T-cell (primary cell): ENCODE measurements around the gene KBTBD13. TPM values are rescaled to one million over a fixed set of nuclear protein-coding genes. Genes with fewer than 3 reads are reported as not detected.

ENCODE experiments used
- ATAC-seq, 4 experiments: fragments of 200-7000 bp in 3 of 4; fragments of 150-1000 bp in 1 of 4; cut with Tn5 transposase; replicated peaks in 1 of 4; 1 replicate in 3 of 4; 2 replicates in 1 of 4; pipeline ENCODE4 v1.10.0; 2021; ENCODE audit warnings: moderate library complexity in 3 of 4, mild to moderate bottlenecking in 2 of 4, moderate number of reproducible peaks in 1 of 4
- CTCF ChIA-PET, 2 donors: fragments of 300-600 bp; sonication (Branson Sonifier 250); formaldehyde crosslinking; loops; one replicate each; lab custom pipeline; 2022; ENCODE audit warnings: antibody characterized with exemption in 2 of 2; lab: Charles Lee
- POLR2A ChIA-PET, 2 donors: fragments of 300-600 bp; sonication (Branson Sonifier 250); formaldehyde crosslinking; loops; one replicate each; lab custom pipeline; 2022; ENCODE audit warnings: antibody characterized with exemption in 2 of 2; lab: Charles Lee
- DNase-seq, 35 experiments: peaks; one replicate each; pipeline versions ENCODE4 v3.0.0 to v3.0.0-alpha.2; 2013 to 2023
- H3K27ac ChIP-seq: one replicate; pipeline ENCODE4 v1.5.1; 2013; ENCODE audit warnings: low read length
- H3K27me3 ChIP-seq, 2 experiments: replicated peaks in 1 of 2; 1 replicate in 1 of 2; 2 replicates in 1 of 2; pipeline versions ENCODE4 v1.6.1 to v1.7.0; 2013; ENCODE audit warnings: low read length in 1 of 2, mixed read lengths in 1 of 2; ENCODE audit not compliant: control insufficient read depth in 2 of 2, insufficient read depth in 2 of 2; ENCODE audit errors: extremely low read depth in 1 of 2
- H3K36me3 ChIP-seq, 2 donors: 1 replicate in 1 of 2; 2 replicates in 1 of 2; pipeline versions ENCODE4 v1.6.1 to v1.7.0; 2013; ENCODE audit warnings: low read length in 1 of 2; ENCODE audit not compliant: control insufficient read depth in 2 of 2, insufficient read depth in 1 of 2; ENCODE audit errors: extremely low read depth in 1 of 2
- H3K4me1 ChIP-seq, 2 experiments: 1 replicate in 1 of 2; 2 replicates in 1 of 2; pipeline versions ENCODE4 v1.6.1 to v1.7.0; 2013; ENCODE audit warnings: low read length in 2 of 2, mixed read lengths in 1 of 2; ENCODE audit not compliant: insufficient read depth in 2 of 2, control insufficient read depth in 1 of 2; ENCODE audit errors: extremely low read depth in 1 of 2
- H3K4me3 ChIP-seq, 2 donors: 1 replicate in 1 of 2; 2 replicates in 1 of 2; pipeline versions ENCODE4 v1.5.1 to v1.7.0; 2013; ENCODE audit warnings: mild to moderate bottlenecking in 2 of 2, low read length in 1 of 2, moderate library complexity in 1 of 2; ENCODE audit not compliant: control insufficient read depth in 1 of 2; ENCODE audit errors: extremely low read depth in 1 of 2
- H3K9me3 ChIP-seq: 2 replicates; pipeline ENCODE4 v1.7.0; 2013
- H3K27ac Mint-ChIP-seq, 2 donors: one replicate each; pipeline ENCODE4 v1.8.0; 2020 to 2021; ENCODE audit warnings: mild to moderate bottlenecking in 2 of 2, mixed read lengths in 2 of 2
- H3K27me3 Mint-ChIP-seq, 2 donors: one replicate each; pipeline ENCODE4 v1.8.0; 2021 to 2022; ENCODE audit warnings: mixed read lengths in 2 of 2
- H3K36me3 Mint-ChIP-seq: one replicate; pipeline ENCODE4 v1.8.0; 2021; ENCODE audit warnings: mixed read lengths
- H3K4me1 Mint-ChIP-seq, 3 donors: one replicate each; pipeline ENCODE4 v1.8.0; 2020 to 2022; ENCODE audit warnings: mixed read lengths in 3 of 3, mild to moderate bottlenecking in 1 of 3
- H3K4me3 Mint-ChIP-seq, 3 donors: one replicate each; pipeline ENCODE4 v1.8.0; 2020 to 2022; ENCODE audit warnings: mild to moderate bottlenecking in 3 of 3, mixed read lengths in 3 of 3, moderate library complexity in 3 of 3
- H3K9me3 Mint-ChIP-seq, 3 donors: one replicate each; pipeline ENCODE4 v1.8.0; 2020 to 2022; ENCODE audit warnings: mixed read lengths in 3 of 3
- WGBS: methylation state at CpG from one replicate; pipeline ENCODE4 v1.1.5; 2013; ENCODE audit warnings: missing lambda C conversion rate; ENCODE audit not compliant: insufficient coverage; 5-methylcytosine and 5-hydroxymethylcytosine counted together
- total RNA-seq, 35 experiments: library from RNA in 6 of 35; stranded (reverse) in 6 of 35; fragments of 120-200 nt in 1 of 35; gene quantifications; one replicate each; pipeline versions ENCODE4 v1.2.1 to v1.2.4 and lab custom pipeline; 2013 to 2026

The KBTBD13 gene
- total RNA-seq, 5 donors from 2014 or later (not counting 1 experiment from before 2014, with no cell fraction given) = not detected

DNA sequence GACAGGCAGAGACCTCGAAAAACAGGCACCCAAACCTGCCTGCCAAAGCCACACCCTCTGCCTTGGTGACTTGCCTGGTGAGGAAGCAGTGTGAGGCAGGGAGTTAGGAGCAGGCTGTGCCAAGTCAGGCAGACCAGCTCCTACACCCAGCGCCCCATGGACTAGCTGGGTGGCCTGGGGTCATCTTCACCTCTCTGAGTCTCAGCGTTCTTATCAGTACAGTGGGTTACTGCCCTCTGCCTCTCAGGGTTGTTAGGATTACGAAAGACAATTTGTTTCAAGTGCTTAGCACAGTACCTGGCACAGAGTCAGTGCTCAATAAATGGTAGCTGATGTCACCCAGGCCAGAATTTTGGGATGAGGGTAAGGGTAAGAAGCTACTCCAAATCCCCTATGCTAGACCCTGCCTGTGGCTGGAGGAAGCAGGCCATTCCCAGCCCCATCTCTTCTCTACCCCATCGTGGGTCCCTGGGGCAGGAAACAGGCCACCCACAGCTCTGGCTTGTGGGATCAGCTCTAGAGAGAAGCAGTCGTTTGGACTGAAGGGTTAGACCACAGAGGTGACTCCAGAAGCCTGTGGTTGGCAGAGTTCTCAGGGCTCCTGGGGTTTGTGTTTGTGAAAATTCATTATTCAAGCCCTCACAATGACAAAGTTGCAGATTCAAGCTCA, 21.2 kb upstream of the KBTBD13 start:
- Mint-ChIP-seq H3K27me3 (peaks cover 0 to 2% of the 10 kb centered on the region in 2 donors), H3K4me3 (no peak overlapping the region), H3K4me1 (peaks cover 0 to 4% (median 1%) of the 10 kb centered on the region in 3 donors), H3K9me3 (peaks cover 0 to 3% (median 0%) of the 10 kb centered on the region in 3 donors), H3K36me3 (no peaks in the 10 kb centered on the region), H3K27ac (no peak overlapping the region)
- Histone ChIP-seq H3K27ac (no peak overlapping the region), H3K4me3 (no peak overlapping the region), H3K4me1 (no peaks in the 10 kb centered on the region), H3K27me3 (peaks cover 0 to 14% of the 10 kb centered on the region in 2 experiments), H3K36me3 (peaks cover 0 to 3% of the 10 kb centered on the region in 2 donors), H3K9me3 (no peaks in the 10 kb centered on the region)
- CTCF ChIA-PET = interaction anchor here (0.6 to 1.0 kb wide), 2 partner anchors 250 to 923 kb away, joined by 3 read pairs; no protein-coding TSS in a partner anchor
- ATAC-seq (no peak), DNase-seq (no peak)
- POLR2A ChIA-PET = no interaction called here
- WGBS = 80% methylated on average over 3 of the region's 6 CpGs

DNA sequence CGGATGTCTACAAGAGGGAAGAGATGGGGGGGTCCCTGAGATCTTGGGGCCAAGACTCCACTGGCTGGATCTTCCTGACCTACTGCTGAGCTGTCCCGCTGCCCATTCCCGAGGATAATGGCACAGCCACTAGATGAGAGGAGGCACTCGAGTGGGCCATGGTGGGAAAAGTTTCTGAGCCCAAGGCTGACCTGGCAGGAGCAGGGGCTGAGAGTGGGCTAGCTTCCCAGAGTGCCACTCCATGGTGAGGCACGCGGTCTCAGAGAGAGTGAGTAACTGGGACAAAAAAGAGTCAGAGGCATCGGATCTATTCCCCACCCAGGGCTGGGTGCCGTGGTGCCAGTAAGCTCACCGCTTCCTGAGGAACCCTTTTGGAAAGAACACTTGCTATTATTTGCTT, 20.4 kb upstream of the KBTBD13 start:
- H3K27me3 ChIP-seq = peaks cover 0 to 14% of the 10 kb centered on the region in 2 experiments
- no peak overlapping the region for H3K4me3 ChIP-seq
- peaks cover 0 to 3% of the 10 kb centered on the region in 2 donors for H3K36me3 ChIP-seq
- H3K27ac Mint-ChIP-seq = no peak overlapping the region
- ChIA-PET CTCF (no interaction called here), POLR2A (no interaction called here)
- no peak for ATAC-seq
- H3K9me3 ChIP-seq = no peaks in the 10 kb centered on the region
- H3K27ac ChIP-seq = no peak overlapping the region
- DNase-seq = no peak
- peaks cover 0 to 3% (median 0%) of the 10 kb centered on the region in 3 donors for H3K9me3 Mint-ChIP-seq
- H3K4me1 ChIP-seq = no peaks in the 10 kb centered on the region
- H3K27me3 Mint-ChIP-seq = peaks cover 0 to 5% of the 10 kb centered on the region in 2 donors
- 90% methylated on average over 5 of the region's 9 CpGs for WGBS
- H3K36me3 Mint-ChIP-seq = no peaks in the 10 kb centered on the region
- H3K4me1 Mint-ChIP-seq = peaks cover 0 to 3% (median 0%) of the 10 kb centered on the region in 3 donors
- H3K4me3 Mint-ChIP-seq = no peak overlapping the region

DNA sequence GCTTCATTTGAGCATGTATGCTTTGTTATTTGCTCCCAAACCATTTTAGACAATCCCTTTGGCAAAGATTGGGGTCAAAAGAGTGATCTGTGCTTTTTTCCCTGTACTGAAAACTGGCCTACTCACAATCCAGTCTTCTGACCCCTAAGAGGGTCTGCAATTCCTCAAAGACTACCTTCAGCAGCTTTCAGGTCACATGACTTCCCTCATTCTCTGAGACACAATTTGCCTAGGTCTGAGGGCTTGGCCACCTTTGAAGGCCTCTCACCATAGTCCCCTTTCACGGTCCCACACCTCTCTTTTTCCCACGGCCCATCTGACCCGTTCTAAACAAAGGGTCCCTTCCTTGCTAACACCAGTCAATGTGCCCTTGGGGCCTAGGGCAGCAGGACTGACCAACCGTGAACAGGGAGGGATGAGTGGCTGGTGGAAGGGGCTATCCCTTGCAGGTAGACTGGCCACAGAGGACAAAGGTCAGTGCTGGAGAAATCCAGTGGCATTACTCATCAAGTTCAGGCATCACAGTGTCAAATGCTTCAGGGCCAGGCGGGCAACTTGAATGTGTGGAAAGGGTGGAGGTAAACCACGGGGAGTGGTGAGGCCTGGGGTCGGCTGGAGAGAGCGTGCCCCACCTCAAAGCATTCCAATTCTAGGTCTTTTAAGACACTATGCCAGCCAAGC, 19.5 kb upstream of the KBTBD13 start:
- Mint-ChIP-seq H3K36me3 (no peaks in the 10 kb centered on the region), H3K9me3 (peaks cover 0 to 3% (median 0%) of the 10 kb centered on the region in 3 donors), H3K27me3 (peaks cover 0 to 6% of the 10 kb centered on the region in 2 donors), H3K4me3 (no peak overlapping the region), H3K27ac (no peak overlapping the region), H3K4me1 (peaks cover 0 to 2% (median 0%) of the 10 kb centered on the region in 3 donors)
- ChIA-PET POLR2A (no interaction called here), CTCF (interaction anchor here in 1 of 2 donors (0.5 kb wide), 1 partner anchor 863 kb away, joined by 8 read pairs; no protein-coding TSS in a partner anchor)
- H3K27ac ChIP-seq = no peak overlapping the region
- no peak for DNase-seq
- no peaks in the 10 kb centered on the region for H3K4me1 ChIP-seq
- H3K9me3 ChIP-seq = no peaks in the 10 kb centered on the region
- no peak overlapping the region for H3K4me3 ChIP-seq
- H3K27me3 ChIP-seq = peaks cover 0 to 14% of the 10 kb centered on the region in 2 experiments
- peaks cover 0 to 3% of the 10 kb centered on the region in 2 donors for H3K36me3 ChIP-seq
- no peak for ATAC-seq
- 89% methylated on average over 1 of the region's 8 CpGs for WGBS

DNA sequence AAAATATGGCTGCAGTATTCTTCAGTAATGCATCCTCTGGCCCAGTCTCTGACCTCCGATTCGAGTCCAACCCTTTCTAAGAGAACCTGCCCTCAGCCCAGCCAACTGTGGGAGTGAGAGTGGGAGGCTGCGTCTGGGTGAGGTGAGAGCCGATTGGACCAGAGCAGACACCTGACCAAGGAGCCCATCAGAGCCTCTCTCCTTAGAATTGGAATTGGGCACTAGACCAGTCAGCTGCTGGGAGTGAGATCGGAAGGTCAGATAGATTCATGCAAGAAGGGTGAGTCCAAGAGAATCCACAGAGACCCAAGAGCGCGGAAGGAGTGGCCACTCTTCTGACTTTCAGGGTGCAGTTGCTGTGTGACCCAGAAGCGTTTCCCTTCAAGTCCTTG, 19.0 kb upstream of the KBTBD13 start:
- no peak overlapping the region for H3K27ac Mint-ChIP-seq
- 93% methylated on average over 3 of the region's 8 CpGs for WGBS

DNA sequence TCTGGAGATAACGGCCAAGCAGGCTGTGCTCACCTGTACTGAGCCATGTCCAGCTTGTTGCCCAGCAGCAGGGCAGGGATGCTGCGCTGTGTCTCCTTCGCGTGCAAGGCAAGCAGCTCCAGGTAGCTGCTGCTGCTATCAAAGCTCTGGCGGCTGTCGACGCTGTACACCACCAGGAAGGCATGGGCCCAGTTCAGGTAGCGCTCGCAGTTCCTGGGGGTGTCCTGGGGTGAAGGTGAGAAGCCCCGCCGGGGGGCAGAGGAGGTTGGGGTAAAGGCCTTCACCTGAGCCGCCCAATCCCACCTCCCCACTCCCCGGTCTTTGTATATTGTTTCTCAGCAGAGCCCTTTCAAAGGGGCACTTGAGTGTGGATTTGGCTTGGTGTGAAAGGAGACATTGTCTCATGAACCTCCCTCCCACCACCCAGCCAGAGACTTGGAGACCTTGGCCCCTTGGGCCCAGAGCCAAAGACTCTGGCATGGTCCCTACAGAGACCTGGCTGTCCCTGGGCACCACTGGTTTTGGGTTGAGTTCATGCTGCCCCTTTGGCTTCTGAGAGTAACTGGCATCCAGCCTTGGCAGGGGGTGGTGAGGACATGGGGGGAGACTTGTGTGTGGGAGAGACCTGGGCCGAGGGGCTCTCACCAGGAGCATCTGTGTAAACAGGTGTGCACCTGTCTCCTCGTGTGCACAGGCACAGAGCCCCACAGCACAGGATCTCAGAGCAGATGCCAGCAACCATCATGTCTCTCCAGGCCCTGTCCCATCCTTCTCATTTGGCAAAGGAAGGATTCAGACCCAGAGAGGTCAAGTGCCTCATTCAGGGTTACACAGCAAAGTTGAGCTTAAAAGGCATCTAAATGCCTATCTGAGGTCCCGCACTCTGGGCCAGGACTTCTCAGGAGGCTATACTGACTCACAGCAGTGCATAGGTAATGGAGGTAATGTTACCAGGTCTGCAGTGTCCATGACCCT, 17.9 kb upstream of the KBTBD13 start:
- no peak for DNase-seq
- Mint-ChIP-seq H3K9me3 (peaks cover 0 to 3% (median 0%) of the 10 kb centered on the region in 3 donors), H3K4me1 (peaks cover 0 to 2% (median 0%) of the 10 kb centered on the region in 3 donors), H3K27ac (no peak overlapping the region), H3K4me3 (no peak overlapping the region), H3K27me3 (peaks cover under 1 to 11% of the 10 kb centered on the region in 2 donors), H3K36me3 (no peaks in the 10 kb centered on the region)
- Histone ChIP-seq H3K36me3 (peaks cover 0 to 3% of the 10 kb centered on the region in 2 donors), H3K27ac (no peak overlapping the region), H3K4me1 (no peaks in the 10 kb centered on the region), H3K9me3 (no peaks in the 10 kb centered on the region), H3K27me3 (peaks cover 0 to 20% of the 10 kb centered on the region in 2 experiments), H3K4me3 (no peak overlapping the region)
- POLR2A ChIA-PET = no interaction called here
- ATAC-seq = no peak
- CTCF ChIA-PET = no interaction called here
- WGBS = 58% methylated on average over 3 of the region's 16 CpGs

More for the DNA sequence above, 19.0 kb upstream of the KBTBD13 start:
- Mint-ChIP-seq H3K27me3 (peaks cover 0 to 6% of the 10 kb centered on the region in 2 donors), H3K4me1 (peaks cover 0 to 2% (median 0%) of the 10 kb centered on the region in 3 donors), H3K36me3 (no peaks in the 10 kb centered on the region), H3K9me3 (peaks cover 0 to 3% (median 0%) of the 10 kb centered on the region in 3 donors), H3K4me3 (no peak overlapping the region)
- H3K36me3 ChIP-seq = peaks cover 0 to 3% of the 10 kb centered on the region in 2 donors
- POLR2A ChIA-PET = no interaction called here
- H3K4me3 ChIP-seq = no peak overlapping the region
- ATAC-seq (no peak), DNase-seq (no peak)
- peaks cover 0 to 14% of the 10 kb centered on the region in 2 experiments for H3K27me3 ChIP-seq
- CTCF ChIA-PET = no interaction called here
- H3K27ac ChIP-seq = no peak overlapping the region
- H3K9me3 ChIP-seq = no peaks in the 10 kb centered on the region
- H3K4me1 ChIP-seq = no peaks in the 10 kb centered on the region

DNA sequence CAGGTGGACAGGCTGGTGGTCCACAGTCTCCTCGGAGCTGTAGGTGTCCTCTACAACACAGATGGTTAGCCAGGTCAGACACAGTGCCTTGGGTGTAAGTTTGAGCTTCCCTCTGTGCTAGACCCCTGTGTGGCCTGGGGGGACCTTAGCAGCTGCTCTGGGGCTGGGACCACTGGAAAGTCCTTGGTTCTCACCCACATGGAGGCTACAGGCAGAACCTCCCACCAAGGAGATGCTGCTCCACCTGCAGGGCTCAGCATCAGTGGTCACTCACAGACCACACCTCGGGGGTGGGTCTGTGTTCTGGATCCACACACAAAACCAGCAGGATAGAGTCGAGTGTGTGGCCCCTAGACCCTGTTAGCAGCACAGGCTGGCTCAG, 17.2 kb upstream of the KBTBD13 start:
- H3K27ac Mint-ChIP-seq = no peak overlapping the region
- H3K27ac ChIP-seq = no peak overlapping the region
- H3K36me3 Mint-ChIP-seq = no peaks in the 10 kb centered on the region
- ATAC-seq = no peak
- H3K4me1 Mint-ChIP-seq = peaks cover 0 to 2% (median 0%) of the 10 kb centered on the region in 3 donors
- no peak overlapping the region for H3K4me3 ChIP-seq
- ChIA-PET CTCF (no interaction called here), POLR2A (no interaction called here)
- DNase-seq = no peak
- H3K27me3 ChIP-seq = peaks cover 0 to 20% of the 10 kb centered on the region in 2 experiments
- peaks cover 0 to 3% of the 10 kb centered on the region in 2 donors for H3K36me3 ChIP-seq
- H3K27me3 Mint-ChIP-seq = peaks cover 6 to 14% of the 10 kb centered on the region in 2 donors
- H3K4me3 Mint-ChIP-seq = no peak overlapping the region
- 79% methylated on average over 2 of the region's 3 CpGs for WGBS
- peaks cover 0 to 3% (median 0%) of the 10 kb centered on the region in 3 donors for H3K9me3 Mint-ChIP-seq
- no peaks in the 10 kb centered on the region for H3K9me3 ChIP-seq
- no peaks in the 10 kb centered on the region for H3K4me1 ChIP-seq
